Measurements from ENCODE around the gene LY6G6F. TPM values are rescaled to one million over a fixed set of nuclear protein-coding genes. Genes with fewer than 3 reads are reported as not detected.

Gene LY6G6F
- total RNA-seq, 4 donors from 2014 or later: not detected

DNA sequence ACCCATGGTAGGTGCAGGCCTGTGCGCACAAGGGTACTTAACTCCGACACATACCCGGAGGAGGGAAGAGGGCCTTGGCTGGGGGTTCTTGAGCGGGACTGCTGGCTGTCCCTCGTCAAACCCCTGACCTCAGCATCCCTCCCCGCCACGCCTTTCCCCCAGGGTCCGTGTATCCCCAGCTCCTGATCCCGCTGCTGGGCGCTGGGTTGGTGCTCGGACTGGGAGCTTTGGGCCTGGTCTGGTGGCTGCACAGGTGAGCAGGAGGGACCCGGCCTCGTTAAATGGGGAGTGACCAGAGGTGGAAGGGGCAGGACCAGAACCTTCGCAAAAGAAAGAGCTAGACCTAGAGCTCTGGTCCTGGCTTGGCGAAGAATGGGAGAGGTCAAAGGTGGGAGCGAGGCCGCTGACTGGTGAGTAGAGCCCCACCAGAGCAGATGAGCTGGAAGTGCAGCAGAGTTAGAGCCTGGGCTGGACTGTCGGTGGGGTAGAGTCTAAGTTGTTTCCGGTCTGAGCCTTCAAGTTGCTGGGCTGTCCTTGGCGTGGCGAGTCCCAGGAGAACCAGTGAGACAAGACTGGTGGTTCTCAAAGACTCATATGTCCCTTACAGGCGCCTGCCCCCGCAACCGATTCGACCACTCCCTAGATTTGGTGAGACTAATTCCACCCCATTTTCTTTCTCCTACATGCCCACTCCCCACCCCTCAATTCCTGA, 17.5 kb downstream of the LY6G6F start:
- no peak for TF ChIP-seq POLR2A (IDR thresholded peaks at IDR 0.05)
- TF ChIP-seq, protein P1, sequence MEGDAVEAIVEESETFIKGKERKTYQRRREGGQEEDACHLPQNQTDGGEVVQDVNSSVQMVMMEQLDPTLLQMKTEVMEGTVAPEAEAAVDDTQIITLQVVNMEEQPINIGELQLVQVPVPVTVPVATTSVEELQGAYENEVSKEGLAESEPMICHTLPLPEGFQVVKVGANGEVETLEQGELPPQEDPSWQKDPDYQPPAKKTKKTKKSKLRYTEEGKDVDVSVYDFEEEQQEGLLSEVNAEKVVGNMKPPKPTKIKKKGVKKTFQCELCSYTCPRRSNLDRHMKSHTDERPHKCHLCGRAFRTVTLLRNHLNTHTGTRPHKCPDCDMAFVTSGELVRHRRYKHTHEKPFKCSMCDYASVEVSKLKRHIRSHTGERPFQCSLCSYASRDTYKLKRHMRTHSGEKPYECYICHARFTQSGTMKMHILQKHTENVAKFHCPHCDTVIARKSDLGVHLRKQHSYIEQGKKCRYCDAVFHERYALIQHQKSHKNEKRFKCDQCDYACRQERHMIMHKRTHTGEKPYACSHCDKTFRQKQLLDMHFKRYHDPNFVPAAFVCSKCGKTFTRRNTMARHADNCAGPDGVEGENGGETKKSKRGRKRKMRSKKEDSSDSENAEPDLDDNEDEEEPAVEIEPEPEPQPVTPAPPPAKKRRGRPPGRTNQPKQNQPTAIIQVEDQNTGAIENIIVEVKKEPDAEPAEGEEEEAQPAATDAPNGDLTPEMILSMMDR (IDR thresholded peaks at IDR 0.05): no peak
- Histone ChIP-seq H3K4me3 (replicated peaks in 1 of 3) (no peak overlapping the region), H3K36me3 (peaks cover 0 to 4% of the 10 kb centered on the region in 2 donors), H3K9me3 (no peaks in the 10 kb centered on the region), H3K27ac (no peak overlapping the region), H3K27me3 (no peaks in the 10 kb centered on the region), H3K4me1 (peaks cover 22 to 36% of the 10 kb centered on the region in 2 donors)
- DNase-seq: no peak
- 89 to 90% methylated on average over 23 to 25 of the region's 25 CpGs for WGBS, 2 donors
- intact Hi-C loops (cut with DNase I): loop anchor here (10.0 kb wide), 1 partner anchor 111 kb away; no protein-coding TSS in a partner anchor

DNA sequence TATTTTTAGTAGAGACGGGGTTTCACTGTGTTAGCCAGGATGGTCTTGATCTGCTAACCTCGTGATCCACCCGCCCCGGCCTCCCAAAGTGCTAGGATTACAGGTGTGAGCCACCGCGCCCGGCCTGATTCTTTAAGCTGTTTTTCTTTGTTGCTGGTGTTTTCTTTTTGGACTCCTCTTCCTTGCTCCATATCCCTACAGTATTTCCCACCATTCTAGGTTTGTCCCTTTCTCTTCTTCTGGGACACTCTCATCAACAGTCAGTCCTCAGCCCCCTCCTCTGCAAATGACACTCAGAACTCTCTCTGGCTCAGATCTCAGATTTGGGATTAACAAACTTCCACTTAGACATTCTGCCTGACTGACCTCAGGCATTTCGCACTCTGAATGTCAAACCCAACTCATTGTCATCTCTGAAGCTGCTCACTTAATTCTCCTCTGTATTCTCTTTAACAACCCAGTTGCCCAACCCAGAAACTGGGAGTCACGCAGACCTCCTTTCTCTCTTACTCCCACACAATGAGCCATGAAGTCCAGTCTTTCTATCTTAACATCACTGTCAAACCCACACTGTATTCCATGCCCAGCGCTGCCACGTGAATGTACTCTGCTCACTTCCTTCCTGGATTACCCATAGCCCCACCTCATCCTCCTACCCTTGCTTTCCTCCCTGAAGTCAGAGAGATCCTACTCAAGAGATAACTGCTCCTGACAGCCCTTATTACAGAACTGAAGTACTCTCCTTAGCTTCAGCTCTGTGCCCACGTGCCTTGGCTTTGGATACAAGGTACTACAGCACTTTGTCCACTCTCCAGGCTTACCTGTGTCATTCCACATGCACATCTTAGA, 19.1 kb downstream of the LY6G6F start:
- no peak overlapping the region for H3K4me3 ChIP-seq (replicated peaks in 1 of 3)
- TF ChIP-seq, protein P1 (IDR thresholded peaks at IDR 0.05): no peak
- no peak for TF ChIP-seq POLR2A (IDR thresholded peaks at IDR 0.05)
- peaks cover 4 to 5% of the 10 kb centered on the region in 2 donors for H3K36me3 ChIP-seq
- H3K27ac ChIP-seq: peak overlapping the region in 2 of 3 donors; percentile 93 to 98
- intact Hi-C loops (cut with DNase I): loop anchor here (10.0 kb wide), 1 partner anchor 109 kb away; no protein-coding TSS in a partner anchor
- H3K9me3 ChIP-seq: no peaks in the 10 kb centered on the region
- no peaks in the 10 kb centered on the region for H3K27me3 ChIP-seq
- H3K4me1 ChIP-seq: peaks cover 24 to 38% of the 10 kb centered on the region in 2 donors
- 90% methylated on average over 12 of the region's 12 CpGs for WGBS, 2 donors
- DNase-seq: no peak

DNA sequence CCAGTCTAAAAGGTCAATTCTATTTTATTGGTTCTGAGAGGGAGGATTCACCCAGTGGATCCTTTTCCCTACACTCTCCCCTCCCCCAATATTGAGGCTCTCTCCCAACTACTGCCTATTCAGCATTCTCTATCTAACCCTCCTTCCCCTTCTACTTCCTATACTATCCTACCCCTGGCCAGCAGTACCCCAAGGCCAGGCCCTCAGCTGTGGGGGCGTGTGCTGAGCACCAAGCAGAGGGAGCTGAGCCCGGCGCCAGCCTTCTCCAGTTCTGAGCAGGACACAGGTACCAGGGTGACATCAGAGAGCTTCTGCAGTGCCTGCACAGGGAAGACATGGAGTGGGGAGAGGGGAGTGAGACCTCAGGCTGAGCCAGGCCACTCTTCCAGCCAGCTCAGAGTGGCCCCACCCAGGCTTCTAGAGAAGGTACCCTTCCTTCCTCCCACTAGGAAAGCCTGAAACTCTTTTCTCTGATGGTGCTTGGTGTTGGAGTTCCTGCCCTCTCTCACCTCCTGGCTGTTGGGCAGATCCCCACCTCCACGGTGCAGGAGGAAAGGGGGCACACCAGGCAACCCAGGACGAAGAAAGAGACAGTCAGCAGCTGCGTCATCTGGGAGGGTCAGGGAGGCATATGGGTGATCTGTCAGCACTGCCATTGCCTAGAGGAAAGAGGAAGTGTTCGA, 20.5 kb downstream of the LY6G6F start:
- Histone ChIP-seq H3K4me1 (peaks cover 24 to 40% of the 10 kb centered on the region in 2 donors), H3K27ac (peak overlapping the region in 2 of 3 donors; percentile 93 to 98), H3K27me3 (no peaks in the 10 kb centered on the region), H3K36me3 (peaks cover 15 to 20% of the 10 kb centered on the region in 2 donors), H3K4me3 (replicated peaks in 1 of 3) (no peak overlapping the region), H3K9me3 (no peaks in the 10 kb centered on the region)
- WGBS, 2 donors: 77% methylated on average over 7 of the region's 7 CpGs
- intact Hi-C loops (cut with DNase I): loop anchor here (10.0 kb wide), 1 partner anchor 108 kb away; no protein-coding TSS in a partner anchor
- no peak for TF ChIP-seq POLR2A (IDR thresholded peaks at IDR 0.05)
- TF ChIP-seq, protein P1 (IDR thresholded peaks at IDR 0.05): no peak
- DNase-seq: no peak

DNA sequence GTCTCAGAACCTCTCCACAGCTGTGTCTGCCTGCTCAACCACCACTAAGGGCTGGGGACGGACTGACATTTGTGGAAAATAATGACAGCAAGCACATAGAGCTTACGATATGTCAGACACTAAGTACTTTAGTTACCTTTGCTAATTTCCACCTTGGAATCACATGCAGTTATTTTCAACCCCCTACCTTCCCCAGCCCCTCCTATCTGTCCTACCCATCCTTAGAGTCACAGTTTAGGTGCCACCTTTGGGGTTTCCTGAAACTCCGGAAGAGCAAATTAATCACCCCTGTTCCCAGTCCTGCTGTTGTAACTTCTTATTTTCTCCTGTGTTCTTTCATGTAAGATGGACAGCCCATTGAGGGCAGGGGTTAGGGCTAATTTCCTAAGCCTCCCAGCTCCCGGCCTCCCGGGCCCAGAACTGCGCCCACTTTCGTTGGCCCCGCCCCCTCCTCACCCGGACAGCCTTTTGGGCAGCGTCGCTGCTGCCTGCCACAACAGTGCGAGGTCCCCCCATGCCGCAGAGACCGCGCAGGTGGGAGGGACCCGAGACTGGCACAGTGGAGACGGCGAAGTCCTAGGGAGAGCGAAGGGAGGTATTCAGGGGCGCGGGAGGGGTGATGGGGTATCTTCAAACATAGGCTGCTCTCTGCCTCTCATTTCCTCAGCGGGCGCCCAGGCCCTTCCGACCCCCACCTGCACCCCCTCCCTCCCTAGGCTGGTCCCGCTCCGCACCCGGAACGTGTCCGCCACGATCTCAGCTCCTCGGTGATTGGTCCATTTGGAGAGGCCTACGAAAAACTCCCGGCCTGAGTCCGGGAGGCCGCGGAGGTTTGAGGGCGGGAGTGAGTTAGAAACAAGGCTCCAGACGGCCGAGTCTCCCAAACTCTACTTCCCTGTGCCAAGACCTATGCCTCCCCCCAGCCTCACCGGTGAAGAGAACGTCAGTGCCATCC, 21.3 kb downstream of the LY6G6F start:
- intact Hi-C loops (cut with DNase I): loop anchor here (10.0 kb wide), 1 partner anchor 107 kb away; no protein-coding TSS in a partner anchor
- H3K9me3 ChIP-seq: no peaks in the 10 kb centered on the region
- peak; percentile 38 to 39 for DNase-seq
- 68 to 72% methylated on average over 41 of the region's 41 CpGs for WGBS, 2 donors
- no peak for TF ChIP-seq POLR2A (IDR thresholded peaks at IDR 0.05)
- TF ChIP-seq, protein P1 (IDR thresholded peaks at IDR 0.05): no peak
- H3K36me3 ChIP-seq: peaks cover 23 to 28% of the 10 kb centered on the region in 2 donors
- peaks cover 24 to 40% of the 10 kb centered on the region in 2 donors for H3K4me1 ChIP-seq
- H3K27ac ChIP-seq: peak overlapping the region; percentile 82 to 98 (median 93)
- no peaks in the 10 kb centered on the region for H3K27me3 ChIP-seq
- H3K4me3 ChIP-seq (replicated peaks in 1 of 3): peak overlapping the region; percentile 55 to 84 (median 62)

Data from thyroid gland (tissue), 4 donors.